Spleen (tissue), 7 donors: Measurements from ENCODE around the gene GLS.

ENCODE experiments used
- POLR2AphosphoS5 ChIP-seq, 3 donors: sonication (generic); formaldehyde crosslinking; IDR thresholded peaks; one replicate each; pipeline ENCODE4 v1.5.1; 2017; ENCODE audit warnings: antibody characterized with exemption in 3 of 3
- TF ChIP-seq, protein P1 (sequence below), 11 experiments: fragments of 200-600 bp in 7 of 11; fragments of 450-650 bp in 4 of 11; sonication (generic) in 4 of 11; IDR thresholded peaks in 8 of 11; conservative IDR thresholded peaks in 3 of 11; 1 replicate in 7 of 11; 2 replicates in 4 of 11; pipeline versions ENCODE4 v1.4.0 to v1.8.0; 2016 to 2021; ENCODE audit warnings: antibody characterized with exemption in 11 of 11, inconsistent platforms in 4 of 11, mild to moderate bottlenecking in 1 of 11
- donor health status: DM: no; HTN: no; CAD: no; lungs with moderate emphysema.
- donor health status: DM: no; HTN: no; CAD: no.
- donor health status: DM: no; HTN: no; CAD: no.

DNA sequence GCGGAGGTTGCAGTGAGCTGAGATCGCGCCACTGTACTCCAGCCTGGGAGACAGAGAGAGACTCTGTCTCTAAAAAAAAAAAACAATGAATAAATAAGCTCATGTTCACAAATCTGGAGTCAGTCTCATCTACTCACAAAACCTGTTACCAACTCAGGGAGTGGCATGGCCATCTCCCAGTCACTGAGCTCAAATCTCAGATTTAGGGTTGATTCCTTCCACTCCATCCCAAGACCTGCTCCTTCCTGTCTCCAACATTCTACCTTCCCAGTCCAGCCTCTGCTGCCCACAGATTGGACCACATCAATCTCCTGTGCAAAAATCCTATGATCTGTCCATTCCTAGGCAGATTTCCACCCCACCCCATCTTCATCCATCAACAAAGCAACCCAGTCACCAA is 131.7 kb downstream of the GLS start:
- TF ChIP-seq, protein P1, sequence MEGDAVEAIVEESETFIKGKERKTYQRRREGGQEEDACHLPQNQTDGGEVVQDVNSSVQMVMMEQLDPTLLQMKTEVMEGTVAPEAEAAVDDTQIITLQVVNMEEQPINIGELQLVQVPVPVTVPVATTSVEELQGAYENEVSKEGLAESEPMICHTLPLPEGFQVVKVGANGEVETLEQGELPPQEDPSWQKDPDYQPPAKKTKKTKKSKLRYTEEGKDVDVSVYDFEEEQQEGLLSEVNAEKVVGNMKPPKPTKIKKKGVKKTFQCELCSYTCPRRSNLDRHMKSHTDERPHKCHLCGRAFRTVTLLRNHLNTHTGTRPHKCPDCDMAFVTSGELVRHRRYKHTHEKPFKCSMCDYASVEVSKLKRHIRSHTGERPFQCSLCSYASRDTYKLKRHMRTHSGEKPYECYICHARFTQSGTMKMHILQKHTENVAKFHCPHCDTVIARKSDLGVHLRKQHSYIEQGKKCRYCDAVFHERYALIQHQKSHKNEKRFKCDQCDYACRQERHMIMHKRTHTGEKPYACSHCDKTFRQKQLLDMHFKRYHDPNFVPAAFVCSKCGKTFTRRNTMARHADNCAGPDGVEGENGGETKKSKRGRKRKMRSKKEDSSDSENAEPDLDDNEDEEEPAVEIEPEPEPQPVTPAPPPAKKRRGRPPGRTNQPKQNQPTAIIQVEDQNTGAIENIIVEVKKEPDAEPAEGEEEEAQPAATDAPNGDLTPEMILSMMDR (IDR thresholded peaks at IDR 0.05 in 8 of 11, conservative IDR thresholded peaks at IDR 0.05 in 3 of 11) = no peak
- TF ChIP-seq POLR2AphosphoS5 (IDR thresholded peaks at IDR 0.05) = no peak
